HepG2 (cell line): ENCODE measurements around the gene SGCB. TPM values are rescaled to one million over a fixed set of nuclear protein-coding genes. Genes with fewer than 3 reads are reported as not detected.

Source experiments
- polyA plus RNA-seq, 8 experiments: library from polyadenylated mRNA; depleted of rRNA in 3 of 8; stranded (reverse) in 7 of 8; unstranded in 1 of 8; fragments of >200 nt; fragmentation: Illumina TruSeq in 4 of 8; extraction: Trizol in 4 of 8; gene quantifications; 2 replicates each; pipeline versions ENCODE4 v1.2.1 to v1.2.3, GENCODE V29; 2011 to 2016; ENCODE audit warnings: low read depth in 4 of 8, missing spikeins in 1 of 8, mixed read lengths in 1 of 8; ENCODE audit not compliant: insufficient read depth in 1 of 8
- small RNA-seq, 3 experiments: library from RNA; depleted of rRNA; stranded (forward); fragments of <200 nt; gene quantifications; one replicate each; pipeline ENCODE3, GENCODE V24; 2012; ENCODE audit warnings: low read depth in 2 of 3, low replicate concordance in 1 of 3; ENCODE audit not compliant: insufficient read length in 3 of 3, insufficient read depth in 2 of 3
- total RNA-seq, 5 experiments: library from RNA; depleted of rRNA; stranded (reverse); fragments of >200 nt; fragmentation: Illumina TruSeq; extraction: Trizol; gene quantifications; 2 replicates each; pipeline ENCODE4 v1.2.3, GENCODE V29; 2016; ENCODE audit warnings: low read depth in 1 of 5

Gene SGCB
- total and polyA plus RNA-seq, 2 of the 13 experiments (the other 11 are each of a cell fraction or from before 2014, with no cell fraction given): 2.2 to 4.8 TPM

Small RNA genes within 50 kb of the gene (small RNA-seq; reads per million reads assigned to genes)
- gene AC104784.1: 0 reads per million in 3 experiments

Other genes with a start within 250 kb of the SGCB start
- gene DCUN1D4, start 195.1 kb downstream of the SGCB start, total RNA-seq (2016; rRNA removed; fragmentation: Illumina TruSeq; extraction: Trizol): 27.9 and 30.4 TPM in 2 replicates
- 42.0 and 44.4 TPM in 2 replicates for gene DCUN1D4, start 195.1 kb downstream of the SGCB start, polyA plus RNA-seq (2011; rRNA removed)
- gene LRRC66, start 17.9 kb downstream of the SGCB start, total RNA-seq (2016; rRNA removed; fragmentation: Illumina TruSeq; extraction: Trizol): not detected in 2 replicates
- 0.03 TPM in 1 of 2 replicates, not detected in the other for gene LRRC66, start 17.9 kb downstream of the SGCB start, polyA plus RNA-seq (2011; rRNA removed)
- gene SPATA18, start 13.0 kb upstream of the SGCB start, total RNA-seq (2016; rRNA removed; fragmentation: Illumina TruSeq; extraction: Trizol): 13.2 and 13.9 TPM in 2 replicates
- gene SPATA18, start 13.0 kb upstream of the SGCB start, polyA plus RNA-seq (2011; rRNA removed): 4.8 and 5.7 TPM in 2 replicates